WI38 (cell line): Measurements from ENCODE around the gene ZCRB1.

Experiments used
- H3K4me3 ChIP-seq: 2 replicates; pipeline ENCODE4 v1.5.1; 2011; ENCODE audit warnings: low read depth, mild to moderate bottlenecking, control low read depth, low read length
- CTCF ChIP-seq: IDR thresholded peaks from 2 replicates; pipeline ENCODE4 v1.5.1; 2012; ENCODE audit warnings: low read depth, mild to moderate bottlenecking, control low read depth, low read length

The ZCRB1 gene

GRCh38 chr12:42325653-42326474, at the start of gene ZCRB1, which contains the start of gene PPHLN1:
ZCRB1 (minus strand) TSS chr12:42326094; CDS start chr12:42324102, 1,992 bp downstream.
PPHLN1 (plus strand) TSS chr12:42326167; CDS start chr12:42335903, 9,736 bp downstream.
- no peak for TF ChIP-seq CTCF
- H3K4me3 ChIP-seq = peak within 1 kb of the TSS; percentile 78

- TF ChIP-seq CTCF = no peak
- no peak overlapping the region for H3K4me3 ChIP-seq
These were observed 47.8 kb upstream of the ZCRB1 start for GRCh38 chr12:42373669-42374068.

GRCh38 chr12:42372154-42372791, 46.4 kb upstream of the ZCRB1 start:
- peak; percentile 53 for TF ChIP-seq CTCF
- H3K4me3 ChIP-seq = no peak overlapping the region

- TF ChIP-seq CTCF = no peak
- H3K4me3 ChIP-seq = no peak overlapping the region
These were observed 44.1 kb upstream of the ZCRB1 start for GRCh38 chr12:42370013-42370412.

GRCh38 chr12:42365486-42365885, 39.6 kb upstream of the ZCRB1 start:
- H3K4me3 ChIP-seq = no peak overlapping the region
- TF ChIP-seq CTCF = no peak

- no peak overlapping the region for H3K4me3 ChIP-seq
- TF ChIP-seq CTCF = no peak
These were observed 38.8 kb upstream of the ZCRB1 start for GRCh38 chr12:42364692-42365091.
